GM19023 (cell line): ENCODE measurements around the gene NUP133.
"Not testable (repeated sequence)": the region's sequence is repeated elsewhere in the genome, so short reads cannot be mapped to it uniquely, and the experiment has no call there.

Source experiments
- ATAC-seq: cut with Tn5 transposase; IDR thresholded peaks from one replicate; pipeline ENCODE4 v1.9.1; 2021; ENCODE audit warnings: mild to moderate bottlenecking, moderate library complexity; ENCODE audit not compliant: unreplicated experiment

NUP133 gene

DNA sequence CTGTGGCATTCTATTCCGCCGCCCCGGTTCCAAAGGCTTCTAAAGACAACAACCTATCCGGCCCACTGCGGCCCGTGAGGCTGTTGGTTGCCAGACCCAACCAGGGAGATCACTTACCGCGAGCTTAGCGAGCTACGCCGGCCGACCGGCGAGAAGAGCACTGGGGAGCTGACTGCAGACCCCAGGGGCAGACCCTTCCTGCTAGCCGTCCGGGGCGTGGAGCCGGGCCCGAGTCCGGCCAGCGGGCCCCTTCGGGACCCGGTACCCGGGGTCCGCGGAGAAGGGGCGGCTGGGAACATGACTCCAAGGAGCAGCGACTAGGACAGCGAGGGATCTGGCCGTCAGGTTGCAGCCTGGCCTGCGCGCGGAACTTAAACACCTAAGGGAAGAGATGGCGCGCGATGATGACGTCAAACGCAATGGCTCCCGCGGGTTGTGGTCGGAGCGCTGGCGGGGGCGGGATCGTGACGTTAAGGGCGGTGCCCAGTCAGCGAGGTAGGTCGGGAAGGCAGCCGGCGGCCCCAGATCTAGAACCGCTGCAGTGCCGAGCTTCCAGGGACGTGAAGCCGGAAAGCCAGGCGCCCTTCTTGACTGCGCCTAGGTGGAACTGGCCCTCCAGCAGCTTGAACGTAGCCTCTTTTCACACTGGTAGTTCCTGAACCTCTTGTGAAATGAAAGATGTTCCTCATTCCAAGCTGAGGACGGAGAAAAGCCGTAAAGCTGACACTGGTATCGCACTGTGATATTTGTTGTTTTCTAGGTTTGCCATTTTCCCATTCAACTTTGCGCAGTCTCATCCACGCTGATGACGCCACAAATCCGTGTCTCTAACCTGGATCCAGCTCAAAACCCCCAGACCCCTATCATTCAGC is at the start of gene NUP133:
NUP133 (minus strand) TSS at position 391 of the 872 bp plus-strand sequence; CDS start at position 299, 92 bp downstream.
- ATAC-seq, result peak; percentile 94

GRCh38 chr1:229557200-229557850 is 49.2 kb upstream of the NUP133 start:
- no peak for ATAC-seq

GRCh38 chr1:229554886-229555621 is 46.9 kb upstream of the NUP133 start:
- no peak for ATAC-seq

DNA sequence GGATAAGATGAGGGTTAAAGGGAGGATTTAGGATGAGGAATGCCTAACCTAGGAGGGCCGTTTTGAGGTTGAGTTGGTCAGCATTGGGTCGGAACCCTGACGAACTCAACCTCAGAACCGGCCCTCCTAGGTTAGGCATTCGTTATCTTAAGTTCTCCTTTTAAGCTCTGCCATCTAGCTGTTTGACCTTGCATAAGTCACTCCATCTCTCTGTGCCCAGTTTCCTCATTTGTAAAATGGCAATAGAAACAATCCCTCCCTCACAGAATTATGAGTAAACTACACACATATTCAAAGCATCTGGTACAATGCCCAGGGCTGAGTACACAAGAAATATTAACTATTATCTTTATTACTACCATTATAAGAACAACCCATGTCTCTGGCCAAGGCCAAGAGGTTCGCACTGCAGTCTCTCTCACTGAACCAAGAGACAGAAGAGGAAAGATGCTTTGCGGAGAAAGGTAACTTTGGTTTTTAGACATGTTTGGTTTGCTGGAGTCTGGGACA is 45.5 kb upstream of the NUP133 start:
- no peak for ATAC-seq

DNA sequence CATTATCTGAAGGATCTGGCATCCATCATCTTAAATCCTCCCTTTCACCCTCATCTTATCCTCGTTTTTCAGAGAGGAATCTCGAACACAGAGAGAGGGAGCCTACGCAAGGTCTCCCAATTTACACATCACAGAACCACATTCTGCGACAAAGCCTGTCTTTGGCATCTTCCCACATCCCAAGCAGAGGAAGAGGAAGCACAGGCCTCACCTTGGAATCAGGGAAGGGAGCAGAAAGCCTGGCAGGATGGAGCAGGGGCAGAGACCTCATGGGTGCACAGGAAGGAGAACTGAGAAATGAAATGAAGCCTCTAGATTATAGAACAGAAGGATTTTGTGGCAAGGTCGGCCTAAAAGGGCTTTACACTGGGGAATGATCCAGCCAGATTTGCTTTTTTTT is 44.6 kb upstream of the NUP133 start:
- no peak for ATAC-seq

GRCh38 chr1:229550812-229551567 is 42.8 kb upstream of the NUP133 start:
- no peak for ATAC-seq

- ATAC-seq, result no peak
These were observed 39.4 kb upstream of the NUP133 start for GRCh38 chr1:229547542-229547941.

DNA sequence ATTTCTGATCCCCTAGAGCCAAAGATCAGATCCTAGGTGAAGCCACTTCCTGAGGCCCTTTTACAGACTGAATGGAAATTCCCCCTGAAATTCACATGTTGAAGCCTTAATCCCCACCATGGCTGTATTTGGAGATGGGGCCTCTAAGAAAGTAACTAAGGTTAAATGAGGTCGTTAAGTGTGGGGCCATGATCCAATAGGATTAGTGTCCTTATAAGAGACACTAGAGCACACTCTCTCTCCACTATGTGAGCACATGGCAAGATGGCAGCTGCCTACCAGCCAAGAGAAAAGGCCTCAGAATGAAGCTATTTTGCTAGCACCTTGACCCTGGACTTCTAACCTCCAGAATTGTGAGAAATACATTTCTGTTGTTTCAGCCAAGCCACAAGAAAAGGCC is 36.4 kb upstream of the NUP133 start:
- no peak for ATAC-seq

GRCh38 chr1:229539863-229540506 is 31.8 kb upstream of the NUP133 start:
- ATAC-seq, result no peak

DNA sequence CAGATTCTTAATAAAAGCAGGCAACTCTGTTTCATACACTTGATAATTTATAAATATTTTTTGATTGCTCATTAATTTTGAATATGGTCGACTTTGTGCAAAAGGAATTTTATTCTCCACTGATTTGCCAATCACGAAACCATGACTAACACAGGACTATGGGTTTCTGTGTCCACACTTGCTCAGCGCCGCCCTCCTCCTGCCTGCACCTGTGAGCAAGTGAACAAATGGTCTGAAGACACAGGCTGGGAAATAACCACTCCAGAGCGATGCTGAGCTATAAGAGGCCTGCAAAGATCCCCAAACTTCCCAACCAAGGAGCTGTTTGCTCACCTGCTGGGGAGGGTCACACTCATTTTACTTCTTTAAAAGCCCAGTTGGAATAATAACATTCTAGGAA is 30.8 kb upstream of the NUP133 start:
- no peak for ATAC-seq

DNA sequence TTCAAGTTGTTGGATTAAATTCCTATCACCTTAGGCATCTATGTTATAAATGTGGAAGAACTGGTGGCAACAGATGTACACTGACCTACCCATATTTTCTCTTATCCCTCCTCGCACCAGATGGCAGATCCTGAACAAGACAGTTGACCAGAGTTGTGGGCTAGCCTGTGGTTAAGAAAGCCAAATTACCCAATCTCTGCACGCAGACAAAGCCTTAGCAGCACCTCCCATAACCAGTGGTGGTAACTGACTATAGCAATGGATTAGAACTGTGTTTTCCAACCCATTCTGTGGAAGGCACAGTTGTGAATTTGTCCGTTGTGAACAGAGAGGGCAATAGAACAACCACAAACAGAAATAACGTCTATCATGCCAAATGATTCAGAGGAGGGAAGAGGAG is 29.8 kb upstream of the NUP133 start:
- no peak for ATAC-seq

- no peak for ATAC-seq
These were observed 28.8 kb upstream of the NUP133 start for GRCh38 chr1:229536982-229537381.

- ATAC-seq, result no peak
These were observed 27.1 kb upstream of the NUP133 start for GRCh38 chr1:229535230-229535629.

- ATAC-seq, result no peak
These were observed 23.2 kb upstream of the NUP133 start for GRCh38 chr1:229531326-229531725.

DNA sequence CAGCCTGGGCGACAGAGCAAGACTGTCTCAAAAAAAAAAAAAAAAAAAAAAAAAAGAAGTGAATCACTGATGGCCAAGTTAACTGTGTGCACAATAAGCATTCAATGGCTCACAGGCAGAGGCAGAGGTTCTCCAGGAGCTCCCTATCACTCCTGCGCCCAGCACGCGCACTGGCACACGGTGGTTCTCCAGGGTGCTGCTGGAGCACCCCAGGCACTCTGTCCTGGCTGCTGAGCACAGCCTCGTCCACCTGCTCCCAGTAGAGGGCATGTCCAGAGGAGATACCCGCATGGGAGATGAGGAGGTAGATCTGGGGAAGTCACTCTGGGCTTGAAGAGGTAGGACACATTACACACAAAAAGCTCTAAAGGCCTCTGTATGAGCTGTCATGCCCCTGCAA is 21.5 kb upstream of the NUP133 start:
- ATAC-seq, result no peak

DNA sequence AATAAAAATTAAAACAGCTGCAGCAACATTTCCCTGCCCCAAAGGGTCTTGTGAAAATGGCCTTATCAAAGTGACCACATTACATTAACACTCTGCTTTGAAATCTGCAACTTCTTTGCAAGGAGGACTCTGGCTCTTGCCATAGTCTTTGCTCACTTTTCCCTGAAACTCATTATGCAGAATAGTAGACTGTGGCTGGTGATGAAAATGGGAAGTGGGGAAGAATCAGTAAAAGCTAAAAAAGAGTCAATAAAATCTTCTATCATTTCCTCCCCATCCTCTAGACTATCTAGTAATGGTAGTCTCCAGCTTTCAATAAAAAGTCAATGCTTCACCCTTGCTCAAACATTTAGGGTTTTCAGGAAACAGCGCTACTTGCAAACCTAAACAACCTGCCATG is 18.6 kb upstream of the NUP133 start:
- ATAC-seq, result no peak

DNA sequence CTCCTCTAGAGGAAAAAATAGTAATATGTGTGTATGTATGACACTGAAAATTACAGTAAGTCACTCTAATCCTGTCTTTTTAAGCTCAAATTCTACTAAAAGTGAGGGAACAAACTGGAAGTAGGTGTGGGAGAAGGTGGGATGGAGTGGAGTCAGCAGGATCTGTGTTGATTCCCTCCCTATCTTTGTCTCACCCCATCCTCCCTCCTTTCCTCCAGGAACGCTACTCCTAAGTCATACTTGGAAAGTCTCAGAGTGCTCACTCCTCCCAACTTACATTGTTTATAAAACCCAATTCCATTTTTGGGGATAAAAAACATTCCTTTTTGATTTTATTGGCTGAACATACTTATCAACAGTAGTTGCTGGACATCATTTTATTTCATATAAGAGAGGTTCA is 14.9 kb upstream of the NUP133 start:
- no peak for ATAC-seq

DNA sequence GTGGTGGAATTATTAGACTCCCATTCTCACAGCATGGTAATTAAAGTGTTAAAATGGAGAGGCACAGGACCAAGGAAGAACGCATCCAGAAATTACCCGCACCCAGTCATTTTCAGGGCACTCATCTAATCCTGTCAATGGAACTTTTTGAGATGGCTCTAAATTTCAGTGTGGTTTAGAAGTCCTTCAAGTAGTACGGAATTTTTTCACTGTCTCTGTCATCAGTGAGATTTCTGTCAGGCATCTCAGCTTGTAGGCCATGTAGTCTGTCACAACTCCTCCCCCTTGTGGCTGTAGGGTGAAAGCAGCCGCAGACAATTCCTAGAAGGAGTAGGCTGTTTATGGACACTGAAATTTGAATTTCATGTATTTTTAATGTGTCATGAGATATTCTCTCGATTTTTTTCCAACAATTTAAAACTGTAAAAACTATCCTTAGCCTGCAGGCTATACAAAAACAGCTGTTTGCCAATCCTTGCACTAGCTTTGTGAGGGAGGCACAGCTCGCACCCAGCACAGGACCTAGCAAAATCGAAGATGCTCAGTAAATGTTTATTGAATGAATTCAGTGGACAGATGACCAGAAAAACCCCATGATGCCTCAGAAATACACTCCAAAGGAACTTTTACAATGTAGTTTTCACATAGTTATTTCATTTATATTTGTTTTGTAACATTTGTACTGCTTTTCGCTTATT is 6.6 kb upstream of the NUP133 start:
- ATAC-seq, result peak; percentile 63

DNA sequence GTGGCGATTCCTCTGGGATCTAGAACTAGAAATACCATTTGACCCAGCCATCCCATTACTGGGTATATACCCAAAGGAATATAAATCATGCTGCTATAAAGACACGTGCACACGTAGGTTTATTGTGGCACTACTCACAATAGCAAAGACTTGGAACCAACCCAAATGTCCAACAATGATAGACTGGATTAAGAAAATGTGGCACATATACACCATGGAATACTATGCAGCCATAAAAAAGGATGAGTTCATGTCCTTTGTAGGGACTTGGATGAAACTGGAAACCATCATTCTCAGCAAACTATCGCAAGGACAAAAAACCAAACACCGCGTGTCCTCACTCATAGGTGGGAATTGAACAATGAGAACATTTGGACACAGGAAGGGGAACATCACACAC is 3.5 kb upstream of the NUP133 start:
- not testable (repeated sequence) for ATAC-seq

DNA sequence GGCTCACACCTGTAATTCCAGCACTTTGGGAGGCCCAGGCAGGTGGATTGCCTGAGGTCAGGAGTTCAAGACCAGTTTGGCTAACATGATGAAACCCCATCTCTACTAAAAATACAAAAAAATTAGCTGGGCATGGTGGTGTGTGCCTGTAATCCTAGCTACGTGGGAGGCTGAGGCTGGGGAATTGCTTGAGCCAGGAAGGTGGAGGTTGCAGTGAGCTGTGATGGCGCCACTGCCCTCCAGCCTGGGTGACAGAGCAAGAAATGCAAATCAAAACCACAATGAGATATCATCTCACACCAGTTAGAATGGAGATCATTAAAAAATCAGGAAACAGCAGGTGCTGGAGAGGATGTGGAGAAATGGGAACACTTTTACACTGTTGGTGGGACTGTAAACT is 3.1 kb upstream of the NUP133 start:
- ATAC-seq, result not testable (repeated sequence)
